Natural killer cell (primary cell): ENCODE measurements around the gene POGZ. TPM values are rescaled to one million over a fixed set of nuclear protein-coding genes. Genes with fewer than 3 reads are reported as not detected.
A peak's percentile ranks its signal among the peaks of the same experiment; 100 is the strongest.
"Not testable (repeated sequence)": the region's sequence is repeated elsewhere in the genome, so short reads cannot be mapped to it uniquely, and the experiment has no call there.

Experiments
- ATAC-seq, 3 donors: fragments of 150-1000 bp in 2 of 3; fragments of 200-7000 bp in 1 of 3; cut with Tn5 transposase; 1 replicate in 1 of 3; 2 replicates in 2 of 3; pipeline ENCODE4 v1.10.0; 2021; ENCODE audit warnings: mild to moderate bottlenecking in 2 of 3, moderate library complexity in 2 of 3
- DNase-seq, 2 donors: peaks; one replicate each; pipeline versions ENCODE4 v3.0.0 to v3.0.0-alpha.2; 2013 to 2021; ENCODE audit warnings: mixed read lengths in 1 of 2
- H3K27ac ChIP-seq: one replicate; pipeline ENCODE4 v1.5.1; 2013; ENCODE audit warnings: mild to moderate bottlenecking, low read length
- H3K27me3 ChIP-seq: one replicate; pipeline ENCODE4 v1.6.1; 2013; ENCODE audit warnings: low read length; ENCODE audit not compliant: control insufficient read depth, insufficient read depth
- H3K36me3 ChIP-seq: one replicate; pipeline ENCODE4 v1.6.1; 2013; ENCODE audit warnings: low read length; ENCODE audit not compliant: control insufficient read depth, insufficient read depth
- H3K4me1 ChIP-seq: one replicate; pipeline ENCODE4 v1.6.1; 2013; ENCODE audit warnings: low read length; ENCODE audit not compliant: control insufficient read depth, insufficient read depth
- H3K4me3 ChIP-seq: one replicate; pipeline ENCODE4 v1.5.1; 2013; ENCODE audit warnings: low read length
- H3K9me3 ChIP-seq: one replicate; pipeline ENCODE4 v1.6.1; 2013; ENCODE audit warnings: low read length; ENCODE audit not compliant: control insufficient read depth, insufficient read depth
- H3K27ac Mint-ChIP-seq, 2 donors: one replicate each; pipeline ENCODE4 v1.8.0; 2022; ENCODE audit warnings: mild to moderate bottlenecking in 2 of 2, mixed read lengths in 2 of 2, moderate library complexity in 1 of 2
- H3K27me3 Mint-ChIP-seq, 2 donors: one replicate each; pipeline ENCODE4 v1.8.0; 2022; ENCODE audit warnings: low read depth in 2 of 2, mixed read lengths in 2 of 2
- H3K36me3 Mint-ChIP-seq: one replicate; pipeline ENCODE4 v1.8.0; 2022; ENCODE audit warnings: mixed read lengths
- H3K4me1 Mint-ChIP-seq, 2 donors: one replicate each; pipeline ENCODE4 v1.8.0; 2022; ENCODE audit warnings: mixed read lengths in 2 of 2
- H3K4me3 Mint-ChIP-seq: one replicate; pipeline ENCODE4 v1.8.0; 2022; ENCODE audit warnings: mild to moderate bottlenecking, moderate library complexity, mixed read lengths
- H3K9me3 Mint-ChIP-seq, 2 donors: one replicate each; pipeline ENCODE4 v1.8.0; 2022; ENCODE audit warnings: mixed read lengths in 2 of 2
- CTCF ChIP-seq: fragments of 200-600 bp; IDR thresholded peaks from one replicate; pipeline ENCODE4 v1.8.0; 2022; ENCODE audit warnings: antibody characterized with exemption
- WGBS: methylation state at CpG from one replicate; pipeline ENCODE4 v1.1.7; 2013; ENCODE audit warnings: missing lambda C conversion rate; ENCODE audit not compliant: insufficient coverage; 5-methylcytosine and 5-hydroxymethylcytosine counted together
- intact Hi-C: fragments of 100-400 bp; cut with micrococcal nuclease; formaldehyde crosslinking; loops from one replicate; pipeline ENCODE4 v1.14.2; 2022
- total RNA-seq, 4 donors: library from RNA; stranded (reverse); fragments of 120-200 nt in 1 of 4; gene quantifications; one replicate each; pipeline versions ENCODE4 v1.2.3 to v1.2.4, GENCODE V29; 2013 to 2022

The POGZ gene
- total RNA-seq, 3 donors from 2014 or later (not counting 1 experiment from before 2014, with no cell fraction given): 106 to 129 (median 121) TPM

- no peak overlapping the region for H3K27ac Mint-ChIP-seq
- no peaks in the 10 kb centered on the region for H3K27me3 ChIP-seq
- H3K4me1 ChIP-seq: no peaks in the 10 kb centered on the region
- peaks cover 12% of the 10 kb centered on the region for H3K36me3 ChIP-seq
- ATAC-seq (peak; percentile 97 to 100 (median 98)), DNase-seq (peak; percentile 48 to 87)
- H3K27ac ChIP-seq: no peak overlapping the region
- WGBS: 63% methylated on average over 3 of the region's 4 CpGs
- peaks cover 24 to 25% of the 10 kb centered on the region in 2 donors for H3K4me1 Mint-ChIP-seq
- H3K9me3 Mint-ChIP-seq: no peaks in the 10 kb centered on the region
- intact Hi-C loops: loop anchor here (2.0 to 10.0 kb wide), 4 partner anchors 88 to 393 kb away; no protein-coding TSS in a partner anchor
- H3K36me3 Mint-ChIP-seq: peaks cover 15% of the 10 kb centered on the region
- no peak overlapping the region for H3K4me3 Mint-ChIP-seq
- H3K9me3 ChIP-seq: no peaks in the 10 kb centered on the region
- no peaks in the 10 kb centered on the region for H3K27me3 Mint-ChIP-seq
- peak; percentile 82 for TF ChIP-seq CTCF
- H3K4me3 ChIP-seq: no peak overlapping the region
Measured at GRCh38 chr1:151443846-151444782, 15.2 kb downstream of the POGZ start.

GRCh38 chr1:151437396-151437795, 21.9 kb downstream of the POGZ start:
- H3K4me1 Mint-ChIP-seq: peaks cover 46 to 48% of the 10 kb centered on the region in 2 donors
- 41% methylated on average over 7 of the region's 8 CpGs for WGBS
- peak overlapping the region; percentile 42 to 51 for H3K27ac Mint-ChIP-seq
- Histone ChIP-seq H3K4me1 (peaks cover 18% of the 10 kb centered on the region), H3K36me3 (peaks cover 16% of the 10 kb centered on the region)
- peak overlapping the region; percentile 37 for H3K4me3 Mint-ChIP-seq
- DNase-seq, H3K27me3 ChIP-seq, intact Hi-C loops, H3K27ac ChIP-seq, H3K9me3 Mint-ChIP-seq, H3K4me3 ChIP-seq, H3K9me3 ChIP-seq, H3K27me3 Mint-ChIP-seq: not testable (repeated sequence)
- peak in 2 of 3 donors; percentile 40 to 43 for ATAC-seq
- H3K36me3 Mint-ChIP-seq: peaks cover 15% of the 10 kb centered on the region

- peak; percentile 57 to 86 (median 84) for ATAC-seq
- TF ChIP-seq CTCF: no peak
- Histone ChIP-seq H3K27me3 (no peaks in the 10 kb centered on the region), H3K36me3 (peaks cover 16% of the 10 kb centered on the region), H3K4me3 (no peak overlapping the region), H3K4me1 (peaks cover 18% of the 10 kb centered on the region), H3K27ac (no peak overlapping the region), H3K9me3 (no peaks in the 10 kb centered on the region)
- H3K27me3 Mint-ChIP-seq: no peaks in the 10 kb centered on the region
- intact Hi-C loops: no loop called here
- WGBS: 33% methylated on average over 4 of the region's 6 CpGs
- H3K9me3 Mint-ChIP-seq: no peaks in the 10 kb centered on the region
- H3K4me1 Mint-ChIP-seq: peaks cover 46 to 48% of the 10 kb centered on the region in 2 donors
- peak overlapping the region; percentile 50 for H3K4me3 Mint-ChIP-seq
- peak overlapping the region; percentile 42 to 51 for H3K27ac Mint-ChIP-seq
- peaks cover 15% of the 10 kb centered on the region for H3K36me3 Mint-ChIP-seq
- DNase-seq: peak in 1 of 2 donors; percentile 51
Measured at GRCh38 chr1:151436985-151437384, 22.3 kb downstream of the POGZ start.

GRCh38 chr1:151435174-151435573, 24.1 kb downstream of the POGZ start:
- Histone ChIP-seq H3K27ac (no peak overlapping the region), H3K27me3 (no peaks in the 10 kb centered on the region), H3K36me3 (peaks cover 12% of the 10 kb centered on the region), H3K4me1 (peaks cover 18% of the 10 kb centered on the region), H3K9me3 (no peaks in the 10 kb centered on the region), H3K4me3 (no peak overlapping the region)
- H3K4me3 Mint-ChIP-seq: no peak overlapping the region
- intact Hi-C loops: no loop called here
- WGBS: 95% methylated on average over 3 of the region's 3 CpGs
- DNase-seq (no peak), ATAC-seq (no peak)
- no peaks in the 10 kb centered on the region for H3K36me3 Mint-ChIP-seq
- H3K27me3 Mint-ChIP-seq: no peaks in the 10 kb centered on the region
- TF ChIP-seq CTCF: no peak
- no peaks in the 10 kb centered on the region for H3K9me3 Mint-ChIP-seq
- peaks cover 32 to 38% of the 10 kb centered on the region in 2 donors for H3K4me1 Mint-ChIP-seq
- no peak overlapping the region for H3K27ac Mint-ChIP-seq

GRCh38 chr1:151433827-151434226, 25.5 kb downstream of the POGZ start:
- WGBS: 100% methylated on average over 5 of the region's 5 CpGs
- H3K27ac ChIP-seq: not testable (repeated sequence)

More at GRCh38 chr1:151433827-151434226, 25.5 kb downstream of the POGZ start:
- H3K36me3 ChIP-seq: peaks cover 15% of the 10 kb centered on the region
- H3K27me3 Mint-ChIP-seq, H3K36me3 Mint-ChIP-seq, DNase-seq, intact Hi-C loops, ATAC-seq, H3K27me3 ChIP-seq, H3K4me3 ChIP-seq, H3K4me3 Mint-ChIP-seq, H3K9me3 Mint-ChIP-seq, H3K27ac Mint-ChIP-seq, H3K9me3 ChIP-seq: not testable (repeated sequence)
- H3K4me1 Mint-ChIP-seq: peaks cover 28 to 30% of the 10 kb centered on the region in 2 donors
- H3K4me1 ChIP-seq: peaks cover 18% of the 10 kb centered on the region
